HepG2 (cell line): ENCODE data around the gene RNF208. TPM values are rescaled to one million over a fixed set of nuclear protein-coding genes. Genes with fewer than 3 reads are reported as not detected.

ENCODE experiments used
- CAMTA2 ChIP-seq: sonication (generic); formaldehyde crosslinking; IDR thresholded peaks from 2 replicates; pipeline ENCODE4 v1.4.0; 2020; ENCODE audit warnings: mild to moderate bottlenecking, missing genetic modification reagents, borderline replicate concordance
- FOXC1 ChIP-seq: sonication (generic); formaldehyde crosslinking; IDR thresholded peaks from 2 replicates; pipeline ENCODE4 v1.8.0; 2022; ENCODE audit warnings: mild to moderate bottlenecking, missing genetic modification reagents, borderline replicate concordance
- HNF1A ChIP-seq, 2 experiments: sonication (generic) in 1 of 2; formaldehyde crosslinking in 1 of 2; IDR thresholded peaks; 2 replicates each; pipeline versions ENCODE4 v1.4.0 to v1.6.1; 2016 to 2020; ENCODE audit warnings: borderline replicate concordance in 1 of 2, low read depth in 1 of 2, mild to moderate bottlenecking in 1 of 2, missing genetic modification reagents in 1 of 2
- HOXA9 ChIP-seq: sonication (generic); formaldehyde crosslinking; IDR thresholded peaks from 2 replicates; pipeline ENCODE4 v1.8.1; 2022; ENCODE audit warnings: missing genetic modification reagents, mild to moderate bottlenecking, moderate library complexity, borderline replicate concordance
- IKZF5 ChIP-seq: IDR thresholded peaks from 2 replicates; pipeline ENCODE4 v1.6.1; 2018; ENCODE audit warnings: missing genetic modification reagents, mild to moderate bottlenecking, missing compliant biosample characterization
- KLF11 ChIP-seq: IDR thresholded peaks from 2 replicates; pipeline ENCODE4 v1.6.1; 2016; ENCODE audit warnings: missing compliant biosample characterization
- KLF13 ChIP-seq: sonication (generic); formaldehyde crosslinking; IDR thresholded peaks from 2 replicates; pipeline ENCODE4 v1.4.0; 2020; ENCODE audit warnings: mild to moderate bottlenecking, missing genetic modification reagents
- MXD1 ChIP-seq: sonication (generic); formaldehyde crosslinking; IDR thresholded peaks from 2 replicates; pipeline ENCODE4 v1.4.0; 2020; ENCODE audit warnings: mild to moderate bottlenecking, missing genetic modification reagents
- REXO4 ChIP-seq: sonication (generic); formaldehyde crosslinking; IDR thresholded peaks from 2 replicates; pipeline ENCODE4 v1.8.0; 2022; ENCODE audit warnings: missing genetic modification reagents, mild to moderate bottlenecking, borderline replicate concordance
- RNF2 ChIP-seq: fragments of 450-650 bp; conservative IDR thresholded peaks from 2 replicates; pipeline ENCODE4 v1.6.1; 2016; ENCODE audit warnings: low read depth
- ZBTB2 ChIP-seq: sonication (generic); formaldehyde crosslinking; IDR thresholded peaks from 2 replicates; pipeline ENCODE4 v1.8.0; 2022; ENCODE audit warnings: low read depth, missing genetic modification reagents
- ZNF256 ChIP-seq: sonication (generic); formaldehyde crosslinking; conservative IDR thresholded peaks from 2 replicates; pipeline ENCODE4 v1.4.0; 2020; ENCODE audit warnings: missing genetic modification reagents
- ZNF276 ChIP-seq: sonication (generic); formaldehyde crosslinking; IDR thresholded peaks from 2 replicates; pipeline ENCODE4 v1.4.0; 2020; ENCODE audit warnings: mild to moderate bottlenecking, low read depth, missing genetic modification reagents
- ZNF317 ChIP-seq: sonication (generic); formaldehyde crosslinking; IDR thresholded peaks from 2 replicates; pipeline ENCODE4 v1.5.0; 2020; ENCODE audit warnings: mild to moderate bottlenecking, missing genetic modification reagents
- ZNF326 ChIP-seq: sonication (generic); formaldehyde crosslinking; IDR thresholded peaks from 2 replicates; pipeline ENCODE4 v1.4.0; 2020; ENCODE audit warnings: missing genetic modification reagents, borderline replicate concordance
- ZNF33A ChIP-seq: sonication (generic); formaldehyde crosslinking; IDR thresholded peaks from 2 replicates; pipeline ENCODE4 v1.5.1; 2020; ENCODE audit warnings: missing genetic modification reagents, mild to moderate bottlenecking, moderate library complexity, borderline replicate concordance
- ZNF552 ChIP-seq: sonication (generic); formaldehyde crosslinking; IDR thresholded peaks from 2 replicates; pipeline ENCODE4 v1.9.0; 2022; ENCODE audit warnings: missing genetic modification reagents, mild to moderate bottlenecking, borderline replicate concordance
- ZNF782 ChIP-seq: sonication (generic); formaldehyde crosslinking; IDR thresholded peaks from 2 replicates; pipeline ENCODE4 v1.4.0; 2020; ENCODE audit warnings: missing genetic modification reagents, mild to moderate bottlenecking, borderline replicate concordance
- polyA plus RNA-seq, 8 experiments: library from polyadenylated mRNA; depleted of rRNA in 3 of 8; stranded (reverse) in 7 of 8; unstranded in 1 of 8; fragments of >200 nt; fragmentation: Illumina TruSeq in 4 of 8; extraction: Trizol in 4 of 8; gene quantifications; 2 replicates each; pipeline versions ENCODE4 v1.2.1 to v1.2.3, GENCODE V29; 2011 to 2016; ENCODE audit warnings: low read depth in 4 of 8, missing spikeins in 1 of 8, mixed read lengths in 1 of 8; ENCODE audit not compliant: insufficient read depth in 1 of 8
- total RNA-seq, 5 experiments: library from RNA; depleted of rRNA; stranded (reverse); fragments of >200 nt; fragmentation: Illumina TruSeq; extraction: Trizol; gene quantifications; 2 replicates each; pipeline ENCODE4 v1.2.3, GENCODE V29; 2016; ENCODE audit warnings: low read depth in 1 of 5

The RNF208 gene
- total and polyA plus RNA-seq, 2 of the 13 experiments (the other 11 are each of a cell fraction or from before 2014, with no cell fraction given): 1.6 to 2.1 TPM

- TF ChIP-seq ZNF552 (CRISPR knock-in tag) (no peak), IKZF5 (CRISPR knock-in tag) (peak; percentile 17; the same call in 1 of the 2 replicates), HOXA9 (CRISPR knock-in tag) (no peak), RNF2 (no peak), REXO4 (no peak), KLF13 (CRISPR knock-in tag) (no peak), KLF11 (no peak), ZNF276 (CRISPR knock-in tag) (no peak), HNF1A (IDR thresholded peaks at IDR 0.05; ENCODE audit: low read depth) (no peak), HNF1A (CRISPR knock-in tag; IDR thresholded peaks at IDR 0.05; ENCODE audit: borderline replicate concordance) (no peak), ZNF782 (no peak), MXD1 (CRISPR knock-in tag) (peak; percentile 64), FOXC1 (no peak; the same call in 1 of the 2 replicates), ZNF317 (CRISPR knock-in tag) (0 out of 2 replicates have a peak, but pooled peaks have one; percentile 31), CAMTA2 (CRISPR knock-in tag) (peak; percentile 84; the same call in 1 of the 2 replicates), ZBTB2 (CRISPR knock-in tag) (no peak), ZNF326 (CRISPR knock-in tag) (no peak), ZNF33A (CRISPR knock-in tag) (no peak), ZNF256 (CRISPR knock-in tag) (no peak)
Observed at GRCh38 chr9:137253717-137254623, 31.9 kb upstream of the RNF208 start (continued).
